ENCODE results near the gene SLC5A5. TPM values are rescaled to one million over a fixed set of nuclear protein-coding genes. Genes with fewer than 3 reads are reported as not detected.
A peak's percentile ranks its signal among the peaks of the same experiment; 100 is the strongest.

Gene SLC5A5
- total RNA-seq, 4 donors from 2014 or later = not detected

DNA sequence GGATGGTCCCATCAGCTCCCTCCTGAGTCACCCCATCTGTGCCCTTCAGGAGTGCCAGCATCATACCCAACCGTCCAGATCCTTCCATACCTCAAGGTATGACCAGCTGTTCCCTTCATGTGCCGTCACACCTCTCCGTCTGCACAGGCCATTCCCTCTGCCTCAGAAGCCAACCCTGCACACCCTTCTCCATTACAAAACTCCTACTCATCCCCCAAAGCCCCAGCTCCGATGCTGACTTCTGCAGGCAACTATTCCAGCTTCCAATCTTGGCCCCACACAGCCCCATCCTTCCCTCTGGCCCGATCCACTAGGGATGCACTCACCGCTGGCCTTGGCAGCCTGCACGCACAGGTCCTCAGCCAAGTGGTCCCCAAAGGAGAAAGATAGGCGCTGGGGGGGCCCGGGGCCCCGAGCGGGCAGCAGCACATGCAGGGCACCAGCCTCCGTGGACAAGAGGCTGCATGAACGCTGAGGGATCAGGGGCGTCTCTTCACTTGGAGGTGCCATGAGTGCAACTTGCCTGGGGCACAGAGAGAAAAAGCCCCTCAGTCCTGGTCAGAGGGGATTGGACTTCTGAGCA is 27.7 kb upstream of the SLC5A5 start:
- Histone ChIP-seq H3K36me3 (no peaks in the 10 kb centered on the region), H3K27me3 (peaks cover 36 to 68% (median 66%) of the 10 kb centered on the region in 3 donors), H3K4me3 (no peak overlapping the region), H3K27ac (no peak overlapping the region), H3K9me3 (no peaks in the 10 kb centered on the region), H3K4me1 (no peaks in the 10 kb centered on the region)
- ATAC-seq = no peak
- no peak for TF ChIP-seq POLR2A (IDR thresholded peaks at IDR 0.05)
- TF ChIP-seq CTCF (IDR thresholded peaks at IDR 0.05 in 4 of 5, conservative IDR thresholded peaks at IDR 0.05 in 1 of 5) = no peak
- intact Hi-C loops (cut with DNase I; ENCODE audit: low total_unique reads) = no loop called here
- in situ Hi-C loops (cut with MboI; ENCODE audit: low sequenced_read_pairs in 4 of 4) = no loop called here
- DNase-seq = no peak

- Histone ChIP-seq H3K36me3 (no peaks in the 10 kb centered on the region), H3K27ac (no peak overlapping the region), H3K9me3 (no peaks in the 10 kb centered on the region), H3K4me1 (no peaks in the 10 kb centered on the region), H3K4me3 (no peak overlapping the region), H3K27me3 (peaks cover 24 to 54% (median 52%) of the 10 kb centered on the region in 3 donors)
- ATAC-seq (no peak), DNase-seq (no peak)
- in situ Hi-C loops (cut with MboI; ENCODE audit: low sequenced_read_pairs in 4 of 4) = no loop called here
- TF ChIP-seq CTCF (IDR thresholded peaks at IDR 0.05 in 4 of 5, conservative IDR thresholded peaks at IDR 0.05 in 1 of 5) (no peak), POLR2A (IDR thresholded peaks at IDR 0.05) (no peak)
- intact Hi-C loops (cut with DNase I; ENCODE audit: low total_unique reads) = no loop called here
Observed at GRCh38 chr19:17846146-17846545, 25.6 kb upstream of the SLC5A5 start.

DNA sequence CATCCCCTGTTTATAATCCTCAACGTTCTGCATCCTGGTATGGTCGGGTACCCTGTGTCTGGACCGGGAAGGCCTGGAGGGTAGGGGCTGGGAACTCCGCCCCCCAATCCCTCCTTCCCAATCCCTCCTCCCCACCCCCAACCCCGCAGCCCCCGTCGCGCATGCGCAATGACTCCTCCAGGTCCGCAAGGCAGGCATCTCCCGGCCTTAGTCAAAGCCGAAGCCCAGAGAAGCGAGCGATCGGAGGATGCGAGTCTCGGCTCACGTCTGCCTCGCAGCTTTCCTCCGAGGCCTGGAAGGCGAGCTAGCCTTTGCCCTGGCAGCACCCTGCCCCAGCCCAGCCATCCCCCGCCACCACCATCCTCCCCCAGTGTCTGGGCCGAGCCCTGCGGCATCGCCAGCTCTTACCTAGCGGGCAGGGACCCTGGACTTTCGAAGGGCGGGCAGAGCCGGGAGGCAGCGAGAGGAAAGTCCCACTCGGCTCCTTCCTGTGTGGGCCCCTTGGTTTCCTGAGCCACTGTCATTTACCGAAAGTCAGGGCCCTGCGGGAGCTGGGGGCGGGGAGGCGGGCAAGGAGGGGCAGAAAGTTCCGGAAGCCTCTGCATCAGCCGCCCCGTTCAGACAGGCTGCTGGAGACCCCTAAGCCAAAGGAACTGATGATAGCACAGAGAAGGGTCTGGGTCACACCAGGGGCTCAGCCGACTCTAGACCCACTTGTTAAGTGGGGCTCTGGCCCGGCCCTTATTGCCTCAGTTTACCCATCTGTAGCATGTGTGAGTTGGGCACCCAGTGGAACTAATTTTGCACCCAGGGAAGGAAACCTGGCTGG is 24.0 kb upstream of the SLC5A5 start, which contains the start of gene JAK3:
Gene JAK3, minus strand, starts transcription at position 445 of the 829 bp plus-strand sequence. CDS start 3,565 bp downstream, outside the sequence.
- peak within 1 kb of the TSS in 3 of 4 donors; percentile 35 to 67 (median 48) for H3K27ac ChIP-seq

DNA sequence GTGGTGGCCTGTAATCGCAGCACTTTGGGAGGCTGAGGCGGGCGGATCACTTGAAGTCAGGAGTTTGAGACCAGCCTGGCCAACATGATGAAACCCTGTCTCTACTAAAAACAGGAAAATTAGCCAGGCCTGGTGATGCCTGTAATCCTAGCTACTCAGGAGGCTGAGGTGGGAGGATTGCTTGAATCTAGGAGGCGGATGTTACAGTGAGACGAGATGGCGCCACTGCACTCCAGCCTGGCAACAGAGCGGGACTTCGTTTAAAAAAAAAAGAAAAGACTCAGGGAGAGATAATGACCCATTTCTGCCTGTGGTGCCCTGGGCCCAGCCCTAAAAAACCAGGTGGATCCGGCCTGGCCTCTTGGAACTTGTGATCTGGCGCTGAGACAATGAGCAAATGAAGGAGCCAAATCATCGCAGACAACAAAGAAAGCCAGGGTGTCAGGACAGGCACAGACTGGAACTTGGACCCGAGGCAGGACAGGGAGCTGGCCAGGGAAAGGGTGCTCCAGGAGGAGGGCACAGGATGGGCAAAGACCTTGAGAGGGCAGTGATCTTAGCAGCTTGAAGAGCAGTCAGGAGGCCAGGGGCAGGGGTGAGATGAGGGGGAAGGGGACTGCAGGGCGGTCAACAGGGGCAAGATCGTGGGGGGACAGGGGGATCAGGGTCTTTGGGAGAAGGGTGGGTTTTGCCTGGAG is 23.0 kb upstream of the SLC5A5 start:
- intact Hi-C loops (cut with DNase I; ENCODE audit: low total_unique reads) = no loop called here
- Histone ChIP-seq H3K4me1 (no peaks in the 10 kb centered on the region), H3K36me3 (no peaks in the 10 kb centered on the region), H3K4me3 (no peak overlapping the region), H3K27ac (peak overlapping the region in 1 of 4 donors; percentile 67), H3K9me3 (no peaks in the 10 kb centered on the region), H3K27me3 (peaks cover 7 to 29% (median 28%) of the 10 kb centered on the region in 3 donors)
- TF ChIP-seq CTCF (IDR thresholded peaks at IDR 0.05 in 4 of 5, conservative IDR thresholded peaks at IDR 0.05 in 1 of 5) (no peak), POLR2A (IDR thresholded peaks at IDR 0.05) (no peak)
- ATAC-seq (no peak), DNase-seq (no peak)
- in situ Hi-C loops (cut with MboI; ENCODE audit: low sequenced_read_pairs in 4 of 4) = no loop called here

More for the DNA sequence above, 24.0 kb upstream of the SLC5A5 start, which contains the start of gene JAK3:
- no peak for DNase-seq
- intact Hi-C loops (cut with DNase I; ENCODE audit: low total_unique reads) = no loop called here
- no peaks in the 10 kb centered on the region for H3K36me3 ChIP-seq
- no peak for TF ChIP-seq POLR2A (IDR thresholded peaks at IDR 0.05)
- in situ Hi-C loops (cut with MboI; ENCODE audit: low sequenced_read_pairs in 4 of 4) = no loop called here
- no peaks in the 10 kb centered on the region for H3K9me3 ChIP-seq
- ATAC-seq = no peak
- H3K4me1 ChIP-seq = no peaks in the 10 kb centered on the region
- peak within 1 kb of the TSS; percentile 30 to 43 (median 35) for H3K4me3 ChIP-seq
- H3K27me3 ChIP-seq = peaks cover 16 to 38% (median 38%) of the 10 kb centered on the region in 3 donors
